Measurements from ENCODE around the gene TECR. TPM values are rescaled to one million over a fixed set of nuclear protein-coding genes. Genes with fewer than 3 reads are reported as not detected.

The TECR gene
- polyA plus RNA-seq (ENCODE audit: low read depth in 6 of 6) = 100 to 1,000 TPM in 5 of 6 donors, 10 to 100 TPM in 1; 95.6 to 169 (median 116) TPM

GRCh38 chr19:14529254-14530004 lies at the start of gene TECR:
Gene TECR, plus strand, starts transcription at chr19:14529594. Its CDS starts 103 bp downstream, at chr19:14529697.
- no peaks in the 10 kb centered on the region for H3K36me3 Mint-ChIP-seq
- peak; percentile 89 to 92 for ATAC-seq (ENCODE audit: low read depth in 2 of 2)
- peaks cover 14 to 54% (median 27%) of the 10 kb centered on the region in 3 donors for H3K4me1 Mint-ChIP-seq
- peak; percentile 100 for DNase-seq
- H3K27ac Mint-ChIP-seq = peak within 1 kb of the TSS; percentile 96 to 100 (median 98)
- H3K27me3 Mint-ChIP-seq = no peaks in the 10 kb centered on the region
- H3K4me3 Mint-ChIP-seq = peak within 1 kb of the TSS; percentile 90 to 99 (median 97)
- no peaks in the 10 kb centered on the region for H3K9me3 Mint-ChIP-seq

- Mint-ChIP-seq H3K27ac (no peak overlapping the region), H3K27me3 (peaks cover 4 to 28% (median 23%) of the 10 kb centered on the region in 3 donors)
These were observed 49.3 kb upstream of the TECR start for GRCh38 chr19:14479975-14480699.

GRCh38 chr19:14480700-14481079 lies 48.7 kb upstream of the TECR start:
- no peak overlapping the region for H3K27ac Mint-ChIP-seq
- no peaks in the 10 kb centered on the region for H3K36me3 Mint-ChIP-seq
- DNase-seq (no peak), ATAC-seq (ENCODE audit: low read depth in 2 of 2) (no peak)
- H3K9me3 Mint-ChIP-seq = no peaks in the 10 kb centered on the region
- no peak overlapping the region for H3K4me3 Mint-ChIP-seq
- H3K27me3 Mint-ChIP-seq = peaks cover 4 to 22% (median 17%) of the 10 kb centered on the region in 3 donors
- peaks cover 0 to 6% (median 1%) of the 10 kb centered on the region in 3 donors for H3K4me1 Mint-ChIP-seq

More at GRCh38 chr19:14479975-14480699, 49.3 kb upstream of the TECR start:
- ATAC-seq (ENCODE audit: low read depth in 2 of 2) (peak; percentile 74), DNase-seq (peak; percentile 57)
- H3K36me3 Mint-ChIP-seq = no peaks in the 10 kb centered on the region
- no peak overlapping the region for H3K4me3 Mint-ChIP-seq
- no peaks in the 10 kb centered on the region for H3K9me3 Mint-ChIP-seq
- peaks cover 3 to 6% (median 5%) of the 10 kb centered on the region in 3 donors for H3K4me1 Mint-ChIP-seq

GRCh38 chr19:14482172-14482941 lies 47.0 kb upstream of the TECR start:
- Mint-ChIP-seq H3K9me3 (no peaks in the 10 kb centered on the region), H3K27ac (no peak overlapping the region), H3K36me3 (no peaks in the 10 kb centered on the region)

GRCh38 chr19:14487370-14488125 lies 41.8 kb upstream of the TECR start:
- Mint-ChIP-seq H3K4me1 (peaks cover 3% of the 10 kb centered on the region in 3 donors), H3K9me3 (no peaks in the 10 kb centered on the region), H3K4me3 (no peak overlapping the region), H3K27me3 (no peaks in the 10 kb centered on the region), H3K36me3 (peaks cover 0 to 4% of the 10 kb centered on the region in 2 donors), H3K27ac (peak overlapping the region in 1 of 6 donors; percentile 29)
- ATAC-seq (ENCODE audit: low read depth in 2 of 2) (no peak), DNase-seq (no peak)

More at GRCh38 chr19:14482172-14482941, 47.0 kb upstream of the TECR start:
- DNase-seq = no peak
- Mint-ChIP-seq H3K4me3 (no peak overlapping the region), H3K4me1 (peaks cover 0 to 3% (median 3%) of the 10 kb centered on the region in 3 donors), H3K27me3 (peaks cover 0 to 5% (median under 1%) of the 10 kb centered on the region in 3 donors)
- ATAC-seq (ENCODE audit: low read depth in 2 of 2) = no peak

GRCh38 chr19:14492756-14493337 lies 36.5 kb upstream of the TECR start:
- Mint-ChIP-seq H3K4me1 (peaks cover 11 to 24% (median 15%) of the 10 kb centered on the region in 3 donors), H3K36me3 (peaks cover 0 to 4% of the 10 kb centered on the region in 2 donors), H3K9me3 (no peaks in the 10 kb centered on the region), H3K4me3 (peak overlapping the region in 2 of 8 donors; percentile 16 to 47), H3K27me3 (peaks cover 0 to 4% (median 0%) of the 10 kb centered on the region in 3 donors), H3K27ac (peak overlapping the region in 4 of 6 donors; percentile 36 to 91 (median 48))
- ATAC-seq (ENCODE audit: low read depth in 2 of 2) (no peak), DNase-seq (no peak)

GRCh38 chr19:14494411-14494810 lies 35.0 kb upstream of the TECR start:
- H3K4me3 Mint-ChIP-seq = peak overlapping the region; percentile 57 to 91 (median 63)
- H3K27me3 Mint-ChIP-seq = peaks cover 0 to 4% (median 0%) of the 10 kb centered on the region in 3 donors
- no peaks in the 10 kb centered on the region for H3K9me3 Mint-ChIP-seq
- H3K27ac Mint-ChIP-seq = peak overlapping the region in 2 of 6 donors; percentile 37 to 47
- no peak for DNase-seq
- no peak for ATAC-seq (ENCODE audit: low read depth in 2 of 2)
- H3K4me1 Mint-ChIP-seq = peaks cover 11 to 24% (median 15%) of the 10 kb centered on the region in 3 donors
- H3K36me3 Mint-ChIP-seq = peaks cover 0 to 4% of the 10 kb centered on the region in 2 donors

- DNase-seq (no peak), ATAC-seq (ENCODE audit: low read depth in 2 of 2) (no peak)
- peaks cover 0 to 4% (median 0%) of the 10 kb centered on the region in 3 donors for H3K27me3 Mint-ChIP-seq
- peaks cover 11 to 24% (median 15%) of the 10 kb centered on the region in 3 donors for H3K4me1 Mint-ChIP-seq
- H3K27ac Mint-ChIP-seq = peak overlapping the region in 3 of 6 donors; percentile 42 to 65 (median 54)
- H3K9me3 Mint-ChIP-seq = no peaks in the 10 kb centered on the region
- H3K4me3 Mint-ChIP-seq = peak overlapping the region; percentile 74 to 91 (median 83)
- H3K36me3 Mint-ChIP-seq = peaks cover 0 to 4% of the 10 kb centered on the region in 2 donors
These were observed 34.3 kb upstream of the TECR start for GRCh38 chr19:14494910-14495671.

- Mint-ChIP-seq H3K27me3 (peaks cover 0 to 4% (median 0%) of the 10 kb centered on the region in 3 donors), H3K9me3 (no peaks in the 10 kb centered on the region), H3K36me3 (peaks cover 0 to 4% of the 10 kb centered on the region in 2 donors), H3K4me3 (peak overlapping the region; percentile 74 to 91 (median 83)), H3K4me1 (peaks cover 11 to 24% (median 15%) of the 10 kb centered on the region in 3 donors), H3K27ac (peak overlapping the region in 2 of 6 donors; percentile 7 to 54)
- ATAC-seq (ENCODE audit: low read depth in 2 of 2) (no peak), DNase-seq (no peak)
These were observed 33.7 kb upstream of the TECR start for GRCh38 chr19:14495672-14496028.

- Mint-ChIP-seq H3K4me3 (peak within 1 kb of the TSS; percentile 74 to 91 (median 85)), H3K27me3 (peaks cover 0 to 4% (median 0%) of the 10 kb centered on the region in 3 donors), H3K4me1 (peaks cover 11 to 24% (median 15%) of the 10 kb centered on the region in 3 donors), H3K36me3 (peaks cover 0 to 4% of the 10 kb centered on the region in 2 donors), H3K9me3 (no peaks in the 10 kb centered on the region), H3K27ac (peak within 1 kb of the TSS in 5 of 6 donors; percentile 20 to 65 (median 42))
- peak; percentile 80 for DNase-seq
- peak; percentile 86 to 88 for ATAC-seq (ENCODE audit: low read depth in 2 of 2)
These were observed 33.2 kb upstream of the TECR start, which contains the start of gene GIPC1 for GRCh38 chr19:14496029-14496833. Gene GIPC1, minus strand, starts transcription at chr19:14496127. Its CDS starts 13,151 bp downstream, at chr19:14482976.

- Mint-ChIP-seq H3K27ac (peak overlapping the region in 1 of 6 donors; percentile 20), H3K4me3 (peak overlapping the region; percentile 74 to 87 (median 82)), H3K27me3 (peaks cover 0 to 4% (median 0%) of the 10 kb centered on the region in 3 donors), H3K9me3 (no peaks in the 10 kb centered on the region), H3K4me1 (peaks cover 11 to 24% (median 15%) of the 10 kb centered on the region in 3 donors), H3K36me3 (no peaks in the 10 kb centered on the region)
- DNase-seq (no peak), ATAC-seq (ENCODE audit: low read depth in 2 of 2) (no peak)
These were observed 32.6 kb upstream of the TECR start for GRCh38 chr19:14496834-14497227.
